Retinal pigment epithelial cell (primary cell): Measurements from ENCODE around the gene SLFN5.

Experiments
- DNase-seq: peaks from one replicate; pipeline ENCODE4 v3.0.0-alpha.2; 2010; ENCODE audit warnings: low read depth
- H3K4me3 ChIP-seq: 2 replicates; pipeline ENCODE4 v1.5.1; 2011; ENCODE audit warnings: mild to moderate bottlenecking, low read length, control low read depth, moderate library complexity
- TF ChIP-seq, protein P1 (sequence below): conservative IDR thresholded peaks from 2 replicates; pipeline ENCODE4 v1.5.1; 2011; ENCODE audit warnings: low read depth, low read length, control low read depth, inconsistent platforms

SLFN5 gene

DNA sequence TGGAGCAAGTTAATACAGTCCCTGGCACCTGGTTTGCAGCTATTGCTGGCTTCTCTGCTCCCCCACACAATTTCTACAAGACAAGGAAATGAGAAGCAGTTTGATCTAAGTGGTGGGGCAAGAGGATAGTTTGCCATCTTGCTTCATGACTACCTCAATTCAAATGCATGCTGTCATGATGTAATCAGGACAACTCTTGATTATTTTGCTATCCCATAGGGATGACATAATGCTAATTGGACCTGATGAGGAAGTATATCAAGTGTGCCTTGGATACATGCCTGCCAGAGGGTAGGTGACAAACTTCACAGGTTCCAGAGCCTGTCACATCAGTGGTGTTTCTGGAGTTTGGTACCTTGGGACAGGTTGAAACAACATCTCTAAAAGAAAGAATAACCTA lies 40.9 kb downstream of the SLFN5 start:
- no peak overlapping the region for H3K4me3 ChIP-seq
- TF ChIP-seq, protein P1, sequence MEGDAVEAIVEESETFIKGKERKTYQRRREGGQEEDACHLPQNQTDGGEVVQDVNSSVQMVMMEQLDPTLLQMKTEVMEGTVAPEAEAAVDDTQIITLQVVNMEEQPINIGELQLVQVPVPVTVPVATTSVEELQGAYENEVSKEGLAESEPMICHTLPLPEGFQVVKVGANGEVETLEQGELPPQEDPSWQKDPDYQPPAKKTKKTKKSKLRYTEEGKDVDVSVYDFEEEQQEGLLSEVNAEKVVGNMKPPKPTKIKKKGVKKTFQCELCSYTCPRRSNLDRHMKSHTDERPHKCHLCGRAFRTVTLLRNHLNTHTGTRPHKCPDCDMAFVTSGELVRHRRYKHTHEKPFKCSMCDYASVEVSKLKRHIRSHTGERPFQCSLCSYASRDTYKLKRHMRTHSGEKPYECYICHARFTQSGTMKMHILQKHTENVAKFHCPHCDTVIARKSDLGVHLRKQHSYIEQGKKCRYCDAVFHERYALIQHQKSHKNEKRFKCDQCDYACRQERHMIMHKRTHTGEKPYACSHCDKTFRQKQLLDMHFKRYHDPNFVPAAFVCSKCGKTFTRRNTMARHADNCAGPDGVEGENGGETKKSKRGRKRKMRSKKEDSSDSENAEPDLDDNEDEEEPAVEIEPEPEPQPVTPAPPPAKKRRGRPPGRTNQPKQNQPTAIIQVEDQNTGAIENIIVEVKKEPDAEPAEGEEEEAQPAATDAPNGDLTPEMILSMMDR: no peak
- no peak for DNase-seq

DNA sequence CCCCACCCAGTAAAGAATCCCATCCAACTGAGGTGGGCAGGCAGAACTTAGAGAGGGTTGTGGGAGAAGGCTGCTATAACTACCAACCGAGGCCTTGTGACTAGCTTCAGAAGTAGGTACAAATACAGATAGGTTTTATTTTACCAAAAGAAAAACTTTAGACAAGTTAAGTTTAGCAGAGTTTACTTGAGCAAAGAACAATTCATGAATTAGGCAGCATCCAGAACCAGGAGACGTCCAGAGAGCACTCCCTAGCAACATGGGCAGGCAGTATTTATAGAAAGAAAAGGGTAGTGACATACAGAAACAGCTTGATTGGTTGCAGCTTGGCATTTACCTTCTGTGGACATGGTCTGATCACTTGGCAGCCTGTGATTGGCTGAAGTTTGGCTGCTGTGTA lies 42.1 kb downstream of the SLFN5 start:
- TF ChIP-seq, protein P1: no peak
- no peak overlapping the region for H3K4me3 ChIP-seq
- no peak for DNase-seq

DNA sequence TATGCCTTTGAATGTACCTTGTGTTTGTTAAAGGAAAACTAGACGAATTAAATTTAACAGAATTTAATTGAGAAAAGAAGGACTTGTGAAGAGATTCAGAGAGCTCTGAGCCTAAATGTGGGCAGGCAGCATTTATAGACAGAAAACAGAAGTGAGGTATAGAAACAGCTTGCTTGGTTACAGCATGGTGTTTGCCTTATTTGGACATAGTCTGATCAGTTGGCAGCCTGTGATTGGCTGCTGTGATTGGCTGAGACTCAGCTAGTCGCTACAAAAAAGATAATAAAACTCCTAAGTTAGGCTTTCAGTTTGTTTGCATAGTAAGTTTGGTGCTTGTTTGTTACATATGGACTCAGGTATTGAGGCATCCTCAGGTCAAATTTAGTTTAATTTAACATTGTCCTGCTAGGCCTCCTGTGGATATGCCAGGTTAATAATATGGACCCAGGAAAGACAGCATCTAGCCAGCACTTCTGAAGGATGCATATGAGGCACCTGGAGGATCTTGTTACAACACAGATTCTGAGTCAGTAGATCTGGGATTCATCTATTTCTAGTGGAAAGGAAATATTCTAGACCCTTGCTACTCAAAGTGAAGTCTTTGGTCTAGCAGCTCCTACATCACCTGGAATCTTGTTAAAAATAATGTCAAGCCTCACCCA lies 43.4 kb downstream of the SLFN5 start:
- no peak overlapping the region for H3K4me3 ChIP-seq
- TF ChIP-seq, protein P1: no peak
- DNase-seq: no peak

DNA sequence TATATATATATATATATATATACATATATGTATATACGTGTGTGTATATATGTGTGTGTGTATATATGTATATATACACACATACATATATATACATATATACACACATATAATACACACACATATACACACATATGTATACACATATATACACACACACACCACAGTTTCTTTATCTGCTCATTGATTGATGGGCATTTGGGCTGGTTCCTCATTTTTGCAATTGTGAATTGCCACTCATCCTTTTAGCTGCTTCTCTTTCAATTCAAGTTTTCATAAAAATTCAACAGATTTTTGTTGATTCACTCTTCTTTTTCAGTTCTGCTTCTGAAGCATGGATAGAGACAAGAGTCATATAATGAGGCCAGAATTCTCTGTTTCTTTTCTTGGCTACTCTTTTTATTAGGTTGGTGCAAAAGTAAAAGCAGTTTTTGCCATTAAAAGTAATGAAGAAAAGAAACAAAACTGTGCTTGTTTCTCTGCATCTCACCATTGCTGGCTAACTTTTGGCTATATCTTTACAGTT lies 44.5 kb downstream of the SLFN5 start:
- TF ChIP-seq, protein P1: no peak
- DNase-seq: no peak
- H3K4me3 ChIP-seq: no peak overlapping the region

DNA sequence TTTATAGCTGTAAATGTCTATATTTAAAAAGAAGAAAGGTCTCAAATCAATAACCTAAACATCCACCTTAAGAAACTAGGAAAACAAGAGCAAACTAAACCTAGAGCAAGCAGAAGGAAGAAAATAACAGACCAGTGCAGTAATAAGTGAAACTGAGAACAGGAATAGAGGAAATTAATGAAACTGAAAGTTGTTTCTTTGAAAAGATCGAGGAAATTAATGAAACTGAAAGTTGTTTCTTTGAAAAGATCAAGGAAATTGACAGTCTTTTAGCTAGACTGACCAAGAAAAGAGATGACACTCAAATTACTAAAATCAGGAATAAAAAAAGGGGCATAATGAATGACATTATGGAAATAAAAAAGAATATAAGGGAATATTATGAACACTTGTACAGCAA lies 46.4 kb downstream of the SLFN5 start:
- no peak overlapping the region for H3K4me3 ChIP-seq
- TF ChIP-seq, protein P1: no peak
- DNase-seq: no peak

DNA sequence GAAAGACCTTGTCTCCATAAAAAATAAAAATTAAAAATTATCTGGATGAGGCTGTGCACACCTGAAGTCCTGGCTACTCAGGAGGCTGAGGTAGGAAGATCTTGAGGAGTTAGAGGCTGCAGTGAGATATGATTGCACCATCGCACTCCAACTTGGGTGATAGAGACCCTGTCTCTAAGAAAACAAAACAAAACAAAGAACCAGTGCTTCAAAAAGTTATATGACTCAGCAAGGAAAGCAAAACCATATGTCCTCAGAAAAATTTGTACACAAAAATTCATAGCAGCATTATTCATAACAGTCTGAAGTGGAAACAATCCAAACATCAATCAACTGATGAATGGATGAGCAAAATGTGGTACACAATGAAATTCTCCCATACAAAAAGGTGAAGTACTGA lies 48.9 kb downstream of the SLFN5 start:
- DNase-seq: no peak
- TF ChIP-seq, protein P1: no peak
- no peak overlapping the region for H3K4me3 ChIP-seq

DNA sequence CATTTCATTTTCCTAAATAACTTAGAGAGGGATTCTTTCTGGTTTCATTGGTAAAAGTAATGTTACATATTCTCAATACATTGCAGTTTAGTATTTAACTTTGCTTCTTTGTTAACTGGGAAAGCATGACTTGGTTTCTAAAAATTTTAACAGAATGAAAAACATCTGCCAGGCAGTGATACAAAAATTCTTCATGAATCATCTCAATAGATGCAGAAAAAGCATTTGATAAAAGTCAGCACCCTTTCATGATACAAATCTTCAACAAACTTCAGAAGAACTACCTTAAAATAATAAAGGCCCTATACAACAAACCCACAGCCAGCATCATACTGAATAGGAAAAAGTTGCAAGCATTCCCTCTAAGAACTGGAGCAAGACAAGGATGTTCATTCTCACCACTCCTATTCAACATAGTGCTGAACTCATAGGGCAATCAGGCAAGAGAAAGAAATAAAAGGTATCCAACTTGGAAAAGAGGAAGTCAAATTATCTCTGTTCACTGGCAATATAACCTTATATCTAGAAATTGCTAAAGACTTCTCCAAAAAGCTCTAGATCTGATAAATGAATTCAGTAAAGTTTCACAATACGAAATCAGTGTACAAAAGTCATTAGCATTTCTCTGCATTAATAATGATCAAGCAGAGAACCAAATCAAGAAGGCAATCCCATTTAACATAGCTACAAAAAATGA lies 50.4 kb downstream of the SLFN5 start:
- no peak for DNase-seq
- TF ChIP-seq, protein P1: no peak
- H3K4me3 ChIP-seq: no peak overlapping the region
